ENCODE results near the gene HIVEP3.

Gene HIVEP3

DNA sequence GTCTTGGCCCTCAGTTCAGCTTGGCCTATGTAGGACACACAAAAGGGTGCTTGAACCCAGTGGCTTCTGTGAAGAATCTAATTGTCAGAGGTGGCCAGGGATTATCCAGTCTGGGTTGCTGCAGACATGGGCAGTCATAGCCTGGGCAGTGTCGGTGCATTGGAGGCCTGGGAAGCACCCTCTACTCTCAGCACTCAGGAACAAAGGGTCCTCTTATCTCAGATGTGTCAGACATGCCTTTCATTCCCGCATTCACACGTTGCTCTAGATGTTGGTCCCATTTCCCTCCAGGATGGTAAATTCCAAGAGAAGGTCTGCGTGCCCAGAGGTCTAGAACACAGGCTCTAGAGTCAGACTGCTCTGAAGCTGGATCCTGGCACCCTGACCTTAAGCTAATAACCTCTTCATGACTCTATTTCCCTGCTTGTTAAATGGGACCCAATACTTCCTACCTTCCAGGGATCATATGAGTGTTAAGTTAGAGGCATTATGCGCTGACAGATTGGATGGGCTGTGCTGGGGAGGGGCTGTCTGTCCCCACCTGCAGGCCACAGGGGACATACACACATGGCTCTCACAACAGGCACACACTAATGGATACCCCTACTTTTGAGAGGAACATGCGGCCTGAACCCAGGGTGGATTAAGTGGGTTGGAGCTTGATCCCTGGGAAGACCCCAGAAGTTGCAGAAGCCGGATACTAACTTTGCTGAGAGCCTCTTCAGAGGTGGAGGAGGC is 417.8 kb downstream of the HIVEP3 start:
- DNase-seq = no peak

DNA sequence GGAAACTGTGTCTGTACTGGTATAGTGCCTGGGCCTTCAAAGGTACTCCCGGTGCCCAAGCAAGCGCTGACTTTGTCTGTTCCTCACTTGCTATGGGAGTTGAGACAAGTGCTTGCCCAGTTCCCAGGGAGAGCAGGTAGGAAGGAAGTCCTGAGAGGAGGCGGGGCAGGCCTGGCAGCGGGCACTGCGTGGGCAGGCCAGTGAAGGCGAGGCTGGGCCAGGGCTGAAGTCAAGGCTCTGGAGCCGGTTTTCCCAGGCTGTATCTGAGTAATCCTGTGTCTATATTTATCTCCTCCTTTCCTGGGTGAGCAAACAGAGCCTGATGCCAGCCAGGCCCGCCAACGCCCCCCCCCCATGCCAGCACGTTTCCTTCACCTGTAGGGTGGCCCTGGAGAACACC is 418.3 kb downstream of the HIVEP3 start:
- no peak for DNase-seq

DNA sequence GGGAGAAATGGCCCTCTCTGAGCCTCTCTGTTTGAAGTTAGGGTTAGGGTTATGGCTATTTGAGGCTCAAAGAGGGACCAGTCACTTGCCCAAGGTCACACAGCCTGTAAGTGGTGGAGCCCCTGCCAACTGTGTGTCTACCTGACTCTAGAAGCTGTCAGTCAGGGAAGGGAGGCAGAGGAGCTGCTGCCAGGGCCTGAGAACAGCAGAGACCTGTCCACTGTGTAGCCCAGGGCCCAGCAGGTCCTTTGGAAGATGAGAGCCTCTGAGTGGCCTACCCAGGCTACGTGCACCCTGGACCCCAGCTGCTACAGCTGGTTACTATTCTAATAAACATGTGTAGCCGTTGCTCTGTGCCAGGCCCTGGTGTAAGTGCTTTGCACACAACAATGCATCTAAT is 419.1 kb downstream of the HIVEP3 start:
- no peak for DNase-seq

DNA sequence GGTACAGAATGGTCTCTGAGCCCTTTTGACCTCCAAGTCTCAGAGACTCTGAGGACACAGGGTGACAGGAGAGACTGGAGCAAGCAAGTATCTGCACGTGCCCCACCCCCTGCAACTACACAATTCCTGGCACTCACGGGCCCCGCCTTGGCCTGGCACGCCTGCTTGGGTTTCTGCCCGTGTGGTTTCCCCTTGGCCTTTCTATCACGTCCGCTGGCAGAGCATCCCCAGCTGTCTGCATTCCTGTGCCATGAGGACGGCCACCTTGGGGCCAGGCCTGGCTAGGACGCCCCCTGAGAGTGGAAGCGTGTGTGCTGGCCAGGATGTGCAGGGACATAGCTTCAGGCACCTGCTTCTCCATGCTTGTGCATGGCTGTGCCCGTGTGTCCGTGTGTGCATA is 419.9 kb downstream of the HIVEP3 start:
- no peak for DNase-seq

DNA sequence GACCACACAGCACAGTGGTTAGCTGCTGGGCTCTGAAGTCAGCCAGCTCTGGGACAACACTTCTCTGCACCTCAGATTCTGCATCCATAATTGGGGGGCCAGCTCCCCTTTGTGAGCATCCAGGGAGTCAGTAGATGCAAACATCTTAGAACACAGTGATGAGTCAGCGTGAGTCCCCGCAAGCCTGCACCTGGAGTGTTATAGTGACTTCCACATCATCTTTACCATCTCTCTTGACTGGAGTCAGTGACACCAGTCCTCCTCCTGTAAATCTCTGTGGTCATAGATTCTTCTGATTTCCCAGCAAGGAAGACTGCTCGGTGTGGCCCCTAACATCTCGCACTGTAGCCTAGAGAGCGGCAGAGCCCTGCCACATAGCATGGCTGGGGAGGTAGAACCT is 420.3 kb downstream of the HIVEP3 start:
- DNase-seq = no peak

DNA sequence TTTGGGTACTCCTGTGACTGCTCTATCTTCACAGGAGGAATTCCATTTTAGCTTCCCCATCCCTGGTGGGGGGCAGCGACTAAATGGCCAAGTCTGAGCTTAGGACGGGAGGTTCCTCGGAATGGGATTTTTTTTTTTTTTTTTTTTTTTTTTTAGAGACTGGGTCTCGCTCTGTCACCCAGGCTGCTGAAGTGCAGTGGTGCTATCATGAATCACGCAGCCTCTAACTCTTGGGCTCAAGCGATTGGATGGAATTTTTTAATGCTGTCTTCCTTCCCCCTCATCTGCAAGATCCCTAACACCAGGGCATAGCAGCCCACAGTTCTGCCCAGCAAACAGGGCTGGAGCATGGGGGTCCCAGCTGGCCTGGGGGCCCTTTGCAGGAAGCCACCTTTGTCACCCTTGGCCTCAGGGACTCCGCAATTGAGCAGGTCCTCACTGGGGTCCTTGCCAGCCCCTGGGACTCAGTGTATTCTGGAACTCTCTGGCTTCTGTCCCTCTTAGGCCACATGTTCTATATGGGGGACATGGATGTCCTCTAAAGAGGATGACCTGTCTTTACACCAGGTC is 421.2 kb downstream of the HIVEP3 start:
- DNase-seq = no peak

DNA sequence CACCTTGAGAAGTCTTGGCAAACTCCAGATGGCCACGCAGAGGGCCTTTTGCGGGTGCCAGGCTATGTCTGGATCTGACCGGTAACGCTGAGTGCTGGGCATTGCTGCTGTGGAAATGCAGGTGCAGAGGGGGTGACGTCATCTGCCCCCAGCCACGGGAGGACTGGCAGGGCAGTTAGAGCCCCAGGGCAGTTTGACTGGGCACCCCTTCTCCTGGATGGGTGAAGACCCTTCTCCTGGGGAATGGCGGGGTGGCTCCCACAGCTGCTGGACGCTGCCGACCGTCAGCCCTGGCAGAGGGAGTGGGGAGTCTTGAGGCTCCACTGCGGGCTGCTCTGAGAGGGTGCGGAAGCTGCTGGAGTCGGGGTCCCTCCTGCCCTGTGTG is 421.7 kb downstream of the HIVEP3 start:
- no peak for DNase-seq

DNA sequence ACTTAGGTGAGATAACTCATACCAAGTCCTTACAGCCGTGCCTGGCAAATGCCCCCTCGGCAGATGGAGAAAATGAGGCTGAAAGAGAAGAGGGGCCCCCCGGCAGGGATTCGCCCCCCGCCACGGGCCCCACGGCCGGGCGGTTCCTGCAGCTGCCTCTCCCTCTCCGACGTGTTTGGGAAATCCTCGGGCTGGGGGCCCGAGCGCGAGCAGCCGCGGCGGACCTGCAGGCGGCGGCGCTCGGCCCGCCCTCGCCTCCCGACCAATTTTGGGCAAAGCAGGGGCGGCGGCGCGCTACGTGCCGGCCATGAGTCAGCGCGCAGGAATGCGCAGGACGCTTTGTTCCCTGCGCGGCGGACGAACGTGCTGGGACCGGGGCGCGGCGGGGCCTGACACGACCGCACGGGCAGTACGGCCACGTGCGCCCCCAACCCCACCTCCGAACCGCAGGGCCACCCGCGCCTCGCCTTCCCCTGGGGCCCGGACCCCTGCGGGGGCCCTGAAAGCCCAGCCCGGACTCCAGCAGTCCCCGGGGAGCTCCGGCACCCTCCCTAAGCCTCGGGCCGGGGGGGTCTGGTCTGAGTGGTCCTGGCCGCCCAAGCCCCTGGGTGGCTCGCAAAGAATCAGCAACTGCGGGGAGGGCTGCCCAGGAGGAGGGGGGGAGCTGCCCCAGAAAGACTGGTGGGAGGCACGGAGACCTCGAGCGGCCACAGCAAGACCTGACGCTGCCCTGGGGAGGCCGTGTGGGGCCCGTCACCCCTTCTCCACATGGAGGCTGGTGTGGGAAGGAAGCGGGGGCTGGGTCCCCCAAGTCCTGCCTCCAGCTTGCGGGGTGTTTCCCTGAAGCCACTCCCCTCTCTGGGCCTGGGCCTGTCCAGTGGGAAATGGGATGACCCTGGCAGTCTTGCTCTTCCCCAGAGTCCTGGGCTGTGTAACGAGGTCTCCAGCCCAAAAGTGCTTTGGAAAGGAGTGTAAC is 422.4 kb downstream of the HIVEP3 start:
- DNase-seq = peak; percentile 66

DNA sequence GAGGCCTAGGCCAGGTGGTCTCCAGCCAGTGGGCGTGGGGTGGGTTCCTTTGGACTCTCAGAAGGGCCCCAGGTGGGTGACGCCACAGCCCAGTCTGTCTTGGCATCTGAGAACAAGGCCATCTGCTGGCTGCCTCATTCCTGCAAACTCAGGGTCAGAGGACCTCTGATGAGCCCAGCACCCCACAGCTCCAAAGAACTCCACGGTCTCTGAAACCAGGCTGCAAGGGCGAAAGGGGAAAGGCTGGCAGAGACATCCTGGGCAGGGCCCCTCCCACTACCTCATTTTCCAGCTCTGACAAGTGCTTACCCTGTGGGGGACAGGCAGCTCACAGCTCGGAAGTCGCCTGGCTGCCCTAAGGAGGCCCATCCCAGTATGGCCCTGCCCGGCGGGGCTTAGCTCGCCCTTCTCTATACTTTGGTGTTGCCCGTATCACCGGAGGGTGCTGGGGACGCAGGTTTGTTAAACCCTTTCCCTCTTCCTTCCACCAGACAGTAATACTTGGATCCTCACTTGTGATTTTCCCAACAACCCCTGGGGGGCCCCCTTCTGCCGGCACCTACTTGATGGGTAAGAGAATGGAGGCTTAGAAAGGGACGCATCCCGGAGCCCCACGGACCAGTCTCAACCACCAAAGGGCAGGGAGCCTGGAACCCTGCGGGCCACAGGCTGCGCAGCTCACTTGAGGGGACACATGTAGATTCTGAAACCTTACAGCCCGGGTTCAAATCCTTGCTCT is 423.3 kb downstream of the HIVEP3 start:
- DNase-seq = no peak

DNA sequence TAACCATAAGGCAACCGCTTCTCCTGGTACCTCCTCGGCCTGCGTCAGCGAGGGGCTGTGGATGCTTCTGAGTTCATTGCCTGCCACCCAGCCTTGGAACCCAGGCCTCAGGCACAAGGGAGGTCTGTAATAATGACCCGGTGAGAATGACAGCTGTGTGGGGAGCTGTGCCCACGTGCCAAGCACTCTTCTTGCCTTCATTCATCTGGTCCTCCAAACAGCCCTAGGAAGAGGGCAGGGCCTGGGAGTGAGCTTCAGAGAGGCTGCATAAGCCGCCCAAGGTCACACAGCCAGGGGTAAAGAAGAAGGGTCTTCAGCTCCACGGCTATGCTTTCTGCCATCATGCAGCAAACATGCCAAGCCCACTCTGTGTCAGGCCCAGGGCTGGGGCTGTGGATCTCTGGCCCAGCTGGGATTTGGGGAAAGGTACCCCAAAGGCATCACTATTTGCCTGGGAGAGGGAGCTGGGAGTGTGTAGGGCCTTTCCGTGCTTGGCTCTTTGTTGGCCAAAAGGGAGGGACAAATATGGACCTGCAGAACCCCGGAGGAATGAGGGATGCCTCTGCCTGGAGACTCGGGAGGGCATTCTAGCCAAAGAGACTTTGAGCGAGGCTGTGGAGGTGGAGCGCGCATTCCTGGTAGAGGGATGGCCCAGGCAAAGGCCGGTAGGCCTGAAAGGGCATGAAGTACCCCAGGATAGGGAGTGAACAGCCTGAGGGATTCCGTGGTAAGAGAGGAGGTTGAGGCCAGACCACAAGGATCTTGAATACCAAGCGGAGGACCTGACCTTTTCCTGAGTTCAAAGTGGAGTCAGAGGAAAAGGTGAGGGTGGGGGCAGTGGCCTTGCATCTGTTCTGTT is 424.1 kb downstream of the HIVEP3 start:
- no peak for DNase-seq

DNA sequence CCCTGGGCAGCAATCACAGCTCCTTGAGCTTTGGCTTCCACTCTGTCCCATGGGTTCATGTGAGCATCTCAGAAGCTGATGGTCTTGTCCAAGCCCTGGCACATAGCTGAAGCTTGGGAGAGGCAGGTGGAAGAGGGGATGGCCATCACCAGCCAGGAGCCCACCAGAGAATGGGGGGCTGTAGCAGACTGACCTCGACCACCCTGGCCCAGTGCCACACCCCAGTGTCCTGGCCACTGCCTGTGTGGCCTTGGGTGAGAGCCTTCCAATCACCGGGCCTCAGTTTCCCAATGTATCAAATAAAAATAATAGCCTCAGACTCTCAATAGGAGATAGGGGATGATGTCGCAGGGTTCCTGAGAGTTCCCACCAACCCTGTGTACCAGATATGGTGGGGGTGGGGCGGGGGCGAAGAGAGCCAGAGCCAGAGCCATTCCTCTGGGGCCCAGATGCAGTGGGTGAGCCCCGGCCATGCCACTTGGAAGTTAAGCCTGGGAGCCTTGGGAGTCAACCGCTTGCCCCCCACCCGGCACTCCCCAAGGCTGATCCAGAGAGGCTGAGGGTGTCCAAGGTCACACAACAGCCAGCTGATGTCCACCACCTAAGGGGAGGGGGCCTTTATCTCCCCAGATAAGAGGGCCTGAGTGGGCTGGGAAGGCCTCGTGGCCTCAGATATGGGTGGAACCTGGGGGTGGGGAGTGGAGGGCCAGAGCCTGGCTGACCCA is 424.9 kb downstream of the HIVEP3 start:
- no peak for DNase-seq

DNA sequence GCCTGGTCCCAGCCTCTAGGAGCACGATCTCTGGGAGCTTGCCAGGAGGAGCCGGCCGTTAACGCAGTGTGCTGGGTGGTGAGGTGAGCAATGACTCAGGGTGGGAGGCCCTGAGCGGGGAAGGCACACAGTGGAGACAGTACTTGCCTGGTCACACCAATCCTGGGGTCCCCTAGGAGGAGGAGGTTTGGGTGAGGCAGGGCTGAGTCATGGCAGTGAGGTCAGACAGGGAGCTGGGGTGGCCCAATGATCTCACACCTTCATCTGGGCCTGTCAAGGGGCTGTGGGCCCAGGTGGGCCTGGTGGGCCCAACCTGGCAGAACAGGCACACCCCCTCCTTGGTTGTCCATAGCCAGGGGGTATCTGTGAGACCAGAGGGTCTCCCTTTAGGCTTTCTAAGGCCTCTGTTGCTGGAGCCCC is 425.6 kb downstream of the HIVEP3 start:
- no peak for DNase-seq

DNA sequence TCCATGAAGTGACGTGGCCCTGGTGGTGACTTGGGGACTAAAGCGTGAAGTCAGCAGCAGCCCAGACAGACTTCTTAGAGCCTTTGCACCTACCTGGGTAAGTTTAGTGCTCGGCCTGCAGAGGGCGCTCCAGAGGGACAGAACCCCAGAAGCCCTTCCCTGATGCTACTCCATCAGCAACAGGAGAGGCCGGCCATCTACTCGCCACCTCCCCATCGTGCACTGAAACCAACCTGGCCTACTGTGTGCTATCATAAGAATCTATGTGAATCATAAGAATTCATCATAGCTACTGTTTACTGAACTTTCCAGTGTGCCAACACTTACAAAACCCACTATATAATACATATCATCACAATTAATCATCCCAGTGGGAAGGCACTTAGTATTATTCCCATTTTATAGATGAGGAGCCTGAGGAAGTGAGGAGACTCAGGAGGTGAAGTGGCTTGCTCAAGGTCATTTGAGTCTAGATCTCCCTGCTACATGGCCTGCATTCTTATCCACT is 426.3 kb downstream of the HIVEP3 start:
- no peak for DNase-seq

DNA sequence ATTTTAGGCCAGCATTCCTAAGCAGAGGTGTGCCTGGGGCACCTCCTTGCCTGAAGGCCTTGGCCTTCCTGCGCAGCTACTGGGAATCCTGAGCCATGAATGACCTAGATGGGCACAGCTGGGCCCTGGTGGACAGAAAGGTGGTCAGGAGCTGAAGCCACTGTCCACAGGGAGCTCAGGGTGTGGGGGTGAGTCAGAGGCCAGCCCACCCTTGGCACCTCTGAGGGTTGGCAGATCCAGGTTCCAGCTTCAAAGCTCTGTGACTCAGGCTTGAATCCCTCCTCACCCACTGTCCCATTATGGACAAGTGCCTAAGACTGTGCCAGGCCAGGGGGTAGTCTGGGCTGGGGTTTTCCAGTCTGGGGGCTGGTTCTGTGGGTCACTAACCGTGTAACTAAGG is 427.8 kb downstream of the HIVEP3 start:
- no peak for DNase-seq

DNA sequence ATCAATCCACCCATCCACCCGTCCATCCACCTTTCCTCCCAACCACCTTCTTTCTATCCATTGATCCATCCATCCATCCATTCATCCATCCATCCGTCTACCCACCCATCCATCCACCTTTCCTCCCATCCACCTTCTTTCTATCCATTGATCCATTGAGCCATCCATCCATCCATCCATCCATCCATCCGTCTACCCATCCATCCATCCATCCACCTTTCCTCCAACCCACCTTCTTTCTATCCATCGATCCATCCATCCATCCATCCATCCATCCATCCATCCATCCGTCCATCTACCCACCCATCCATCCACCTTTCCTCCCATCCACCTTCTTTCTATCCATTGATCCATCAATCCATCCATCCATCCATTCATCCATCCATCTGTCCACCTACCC is 429.2 kb downstream of the HIVEP3 start:
- no peak for DNase-seq

DNA sequence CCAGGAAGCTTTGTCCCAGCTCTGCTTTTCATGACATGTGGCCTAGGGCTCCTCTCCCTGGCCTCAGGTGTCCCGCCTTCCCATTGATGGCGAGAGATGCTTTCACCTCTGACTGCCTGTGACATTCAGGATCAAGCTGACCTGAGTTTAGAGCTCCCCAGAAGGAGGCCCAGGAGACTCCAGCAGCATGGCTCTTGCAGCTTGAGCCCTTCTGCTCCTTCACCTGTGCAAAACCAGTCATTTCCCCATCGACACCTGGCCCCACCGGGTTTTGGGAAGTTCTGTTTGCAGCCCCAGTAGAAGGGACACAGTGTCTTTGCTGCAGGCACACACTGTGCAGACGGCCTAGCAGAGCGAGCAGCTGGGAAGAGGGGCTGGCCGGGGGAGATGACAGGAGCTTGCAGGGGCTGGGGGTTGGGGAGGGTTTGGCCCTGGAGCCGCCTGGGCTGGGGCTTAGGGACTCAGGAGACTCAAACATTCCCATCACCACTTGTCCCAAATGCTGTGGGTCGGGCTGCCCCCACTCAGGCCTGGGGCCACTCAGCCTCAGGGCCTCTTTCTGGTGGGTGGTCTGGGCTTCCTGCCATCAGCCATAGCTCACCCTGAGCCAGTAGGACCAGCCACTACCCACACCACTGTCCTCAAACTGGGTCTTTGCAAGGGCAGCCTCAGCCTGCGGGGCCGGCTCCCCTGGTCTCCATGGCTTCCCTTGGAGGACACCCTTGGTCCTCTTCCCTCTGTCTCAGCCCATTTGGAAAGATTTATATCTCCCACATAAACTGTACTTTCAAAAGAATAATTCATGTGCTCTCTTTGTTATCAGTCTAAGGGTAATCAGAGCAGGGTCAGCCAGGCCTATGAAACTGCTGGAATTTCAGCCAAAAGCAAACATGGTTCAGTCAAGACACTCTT is 430.4 kb downstream of the HIVEP3 start:
- DNase-seq = no peak

DNA sequence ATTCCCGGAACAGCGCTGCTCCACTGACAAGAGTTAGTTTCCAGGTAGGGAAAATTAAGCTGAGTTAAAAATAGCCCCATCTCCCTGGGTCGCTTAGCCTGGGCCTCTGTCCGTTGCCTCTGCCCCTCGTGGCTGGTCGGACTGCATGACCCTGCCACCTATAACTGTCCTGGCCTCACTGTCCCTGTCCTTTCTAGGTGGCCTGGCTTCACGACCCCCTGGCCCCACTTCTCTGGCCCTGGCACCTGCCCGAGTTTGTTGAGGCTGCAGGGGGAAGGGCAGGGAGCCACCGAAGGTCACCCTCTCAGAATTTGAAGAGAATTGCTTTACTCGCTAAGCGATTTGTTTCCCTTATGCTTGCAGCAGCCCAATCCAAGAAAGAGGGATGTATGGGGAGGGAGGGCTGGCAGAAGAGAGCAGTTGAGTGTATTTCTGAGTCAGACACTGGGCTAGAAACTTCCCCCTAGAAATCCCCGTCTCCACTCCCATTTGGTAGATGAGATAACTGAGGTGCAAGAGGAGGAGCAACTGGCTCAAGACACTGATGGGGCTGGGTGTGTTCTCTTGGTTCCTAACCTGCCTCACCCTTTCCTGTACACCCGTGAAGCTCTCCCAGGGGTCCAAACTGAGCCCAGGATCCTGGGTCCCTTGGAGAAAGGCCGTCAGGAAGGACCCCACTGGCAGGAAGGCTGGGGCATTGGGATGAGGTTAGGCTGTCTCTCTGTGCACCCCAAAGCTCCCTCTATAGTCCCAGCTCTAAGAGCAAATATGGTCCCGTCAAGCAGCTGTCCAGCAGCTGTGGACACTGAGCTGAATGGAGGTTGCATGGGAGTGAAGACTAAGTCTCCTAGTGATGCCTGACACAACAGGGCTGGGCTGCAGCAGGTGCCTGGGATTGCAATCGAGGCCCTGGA is 431.3 kb downstream of the HIVEP3 start:
- DNase-seq = no peak

DNA sequence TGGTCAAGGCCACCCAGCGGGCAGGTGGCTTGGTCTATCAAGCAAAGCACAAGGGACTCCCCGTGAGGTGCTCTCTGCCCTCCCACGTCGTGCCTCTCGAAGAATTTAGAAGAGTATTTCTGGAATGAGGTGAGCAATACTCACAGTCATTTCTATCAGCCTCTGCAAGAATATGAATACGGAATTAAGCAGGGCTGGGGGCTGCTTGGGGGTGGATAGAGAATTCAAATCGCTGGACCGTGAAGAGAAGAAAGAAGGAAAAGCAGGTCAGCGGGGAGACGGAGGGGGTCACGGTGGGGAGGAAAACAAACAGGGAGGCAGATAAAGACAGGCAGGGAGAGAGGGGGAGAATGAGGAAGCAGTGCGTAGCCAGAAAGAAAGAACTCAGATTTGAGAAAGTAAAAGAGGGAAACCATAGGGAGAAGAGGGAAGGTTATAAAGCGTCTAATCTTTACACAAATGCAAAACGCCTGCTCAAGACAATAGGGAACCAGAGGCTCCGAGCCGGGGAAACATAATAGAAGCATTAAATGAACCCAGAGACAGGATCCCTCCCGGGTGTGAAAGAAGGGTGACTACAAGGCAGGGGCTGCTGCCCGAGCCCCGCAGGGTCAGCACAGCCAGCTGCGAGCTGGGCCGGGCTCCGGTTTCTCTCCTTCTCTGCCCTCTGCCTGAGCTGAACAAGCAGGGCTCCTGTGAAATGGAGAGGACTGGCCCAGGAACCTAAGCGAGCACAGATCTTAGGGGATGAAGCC is 432.2 kb downstream of the HIVEP3 start:
- DNase-seq = no peak

Measured in 8988T (cell line).